ENCODE measurements around the gene OR51G2. TPM values are rescaled to one million over a fixed set of nuclear protein-coding genes. Genes with fewer than 3 reads are reported as not detected.
"Not testable (repeated sequence)": the region's sequence is repeated elsewhere in the genome, so short reads cannot be mapped to it uniquely, and the experiment has no call there.

The OR51G2 gene
- total RNA-seq, result not detected

GRCh38 chr11:4919250-4919649, at the start of gene OR51G2:
OR51G2 (minus strand) TSS chr11:4919350; CDS start chr11:4915663, 3,687 bp downstream.
- TF ChIP-seq POLR2AphosphoS5 (IDR thresholded peaks at IDR 0.05) (no peak), EP300 (IDR thresholded peaks at IDR 0.05) (no peak), CTCF (IDR thresholded peaks at IDR 0.05) (no peak), POLR2A (IDR thresholded peaks at IDR 0.05) (no peak)
- no peak for ATAC-seq (ENCODE audit: low FRiP score in 2 of 2)
- Histone ChIP-seq H3K9me3 (no peaks in the 10 kb centered on the region), H3K4me3 (no peak within 1 kb of the TSS), H3K36me3 (no peaks in the 10 kb centered on the region), H3K27me3 (no peaks in the 10 kb centered on the region), H3K27ac (no peak within 1 kb of the TSS), H3K4me1 (no peaks in the 10 kb centered on the region)
- WGBS, 2 donors, result 90 to 91% methylated on average over 4 of the region's 4 CpGs
- DNase-seq, result no peak

- Histone ChIP-seq H3K36me3 (no peaks in the 10 kb centered on the region), H3K27me3 (no peaks in the 10 kb centered on the region), H3K9me3 (no peaks in the 10 kb centered on the region), H3K27ac (no peak overlapping the region), H3K4me3 (no peak overlapping the region), H3K4me1 (no peaks in the 10 kb centered on the region)
- DNase-seq (no peak), ATAC-seq (ENCODE audit: low FRiP score in 2 of 2) (no peak)
- TF ChIP-seq CTCF (IDR thresholded peaks at IDR 0.05) (no peak), POLR2A (IDR thresholded peaks at IDR 0.05) (no peak), POLR2AphosphoS5 (IDR thresholded peaks at IDR 0.05) (no peak), EP300 (IDR thresholded peaks at IDR 0.05) (no peak)
- WGBS, 2 donors, result 41 to 62% methylated on average over 1 of the region's 1 CpG
These were observed 43.7 kb upstream of the OR51G2 start for GRCh38 chr11:4962816-4963215.

DNA sequence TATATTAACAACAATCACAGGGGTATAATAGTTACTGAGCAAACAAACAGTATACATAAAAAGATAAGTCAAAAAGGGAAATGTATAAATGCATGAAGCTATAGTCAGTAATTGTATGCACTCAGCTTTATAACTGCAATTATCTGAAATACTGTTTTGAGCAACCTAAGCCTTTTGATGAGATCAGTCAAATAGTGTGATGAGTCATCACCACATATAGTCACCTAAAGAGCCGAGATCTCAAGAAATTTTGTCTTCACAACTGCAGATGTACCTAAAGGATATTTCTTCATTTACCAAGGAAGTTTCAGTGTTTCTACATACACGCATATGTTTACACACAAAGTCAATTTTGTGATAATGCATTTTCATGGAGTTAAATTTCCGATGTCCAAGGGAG, 41.7 kb upstream of the OR51G2 start:
- H3K27ac ChIP-seq, result no peak overlapping the region
- no peak overlapping the region for H3K4me3 ChIP-seq
- no peaks in the 10 kb centered on the region for H3K27me3 ChIP-seq
- H3K9me3 ChIP-seq, result no peaks in the 10 kb centered on the region
- H3K4me1 ChIP-seq, result no peaks in the 10 kb centered on the region
- no peaks in the 10 kb centered on the region for H3K36me3 ChIP-seq
- DNase-seq (no peak), ATAC-seq (ENCODE audit: low FRiP score in 2 of 2) (no peak)
- TF ChIP-seq POLR2AphosphoS5 (IDR thresholded peaks at IDR 0.05) (no peak), EP300 (IDR thresholded peaks at IDR 0.05) (no peak), POLR2A (IDR thresholded peaks at IDR 0.05) (no peak), CTCF (IDR thresholded peaks at IDR 0.05) (no peak)
- WGBS, 2 donors, result 76 to 90% methylated on average over 3 of the region's 3 CpGs

- 79 to 82% methylated on average over 4 of the region's 4 CpGs for WGBS, 2 donors
- DNase-seq (no peak), ATAC-seq (ENCODE audit: low FRiP score in 2 of 2) (no peak)
These were observed 38.2 kb upstream of the OR51G2 start for GRCh38 chr11:4957396-4957795.

GRCh38 chr11:4955613-4956012, 36.5 kb upstream of the OR51G2 start, which contains the start of gene OR51A2:
OR51A2 (minus strand) TSS chr11:4955713; CDS start chr11:4955713, 0 bp downstream.
- WGBS, 2 donors, result 66 to 74% methylated on average over 2 of the region's 2 CpGs
- H3K27ac ChIP-seq; H3K9me3 ChIP-seq; ATAC-seq (ENCODE audit: low FRiP score in 2 of 2); H3K4me1 ChIP-seq; H3K27me3 ChIP-seq; DNase-seq; H3K36me3 ChIP-seq; H3K4me3 ChIP-seq: not testable (repeated sequence)

More at GRCh38 chr11:4957396-4957795, 38.2 kb upstream of the OR51G2 start:
- no peaks in the 10 kb centered on the region for H3K27me3 ChIP-seq
- H3K36me3 ChIP-seq, result no peaks in the 10 kb centered on the region
- TF ChIP-seq POLR2A (IDR thresholded peaks at IDR 0.05) (no peak), CTCF (IDR thresholded peaks at IDR 0.05) (no peak)
- H3K9me3 ChIP-seq, result no peaks in the 10 kb centered on the region
- H3K4me3 ChIP-seq, result no peak overlapping the region
- H3K27ac ChIP-seq, result no peak overlapping the region
- H3K4me1 ChIP-seq, result no peaks in the 10 kb centered on the region

All from upper lobe of left lung (tissue), 6 donors.